H1 (cell line): ENCODE data around the gene TCF19. TPM values are rescaled to one million over a fixed set of nuclear protein-coding genes. Genes with fewer than 3 reads are reported as not detected.
A peak's percentile ranks its signal among the peaks of the same experiment; 100 is the strongest.

Experiments used
- CTCF ChIA-PET: fragments of 300-600 bp; sonication (Branson Sonifier 250); formaldehyde crosslinking; loops from one replicate; lab custom pipeline; 2021; ENCODE audit not compliant: partially characterized antibody; lab: Charles Lee
- POLR2A ChIA-PET: fragments of 300-600 bp; sonication (Branson Sonifier 250); formaldehyde crosslinking; loops from one replicate; lab custom pipeline; 2021; ENCODE audit warnings: inconsistent platforms; ENCODE audit not compliant: partially characterized antibody; lab: Charles Lee
- DNase-seq, 2 experiments: peaks; one replicate each; pipeline versions ENCODE4 v3.0.0 to v3.0.0-alpha.2; 2010 to 2022; ENCODE audit warnings: low spot score in 2 of 2, low read depth in 1 of 2, mixed read lengths in 1 of 2
- FAIRE-seq: peaks from 2 replicates; lab custom pipeline; 2011; peaks lifted over from hg19 to GRCh38; lab: Jason Lieb, UNC
- H2AFZ ChIP-seq: 2 replicates; pipeline ENCODE4 v1.8.1; 2012; ENCODE audit warnings: low read length, inconsistent platforms
- H2AK5ac ChIP-seq: 2 replicates; pipeline ENCODE4 v1.6.1; 2013; ENCODE audit warnings: low read depth, low read length
- H2BK120ac ChIP-seq: replicated peaks from 2 replicates; pipeline ENCODE3; 2013; ENCODE audit warnings: low read depth, low read length, inconsistent platforms
- H2BK12ac ChIP-seq: 2 replicates; pipeline ENCODE4 v1.6.1; 2013; ENCODE audit warnings: low read depth, low read length
- H2BK15ac ChIP-seq: 2 replicates; pipeline ENCODE4 v1.6.1; 2013; ENCODE audit warnings: low read length
- H2BK20ac ChIP-seq: 2 replicates; pipeline ENCODE4 v1.6.1; 2013; ENCODE audit warnings: low read length
- H2BK5ac ChIP-seq: 2 replicates; pipeline ENCODE4 v1.6.1; 2013; ENCODE audit warnings: low read depth, low read length
- H3K14ac ChIP-seq: 2 replicates; pipeline ENCODE4 v1.6.1; 2013; ENCODE audit warnings: inconsistent platforms; ENCODE audit not compliant: insufficient read length
- H3K18ac ChIP-seq: 2 replicates; pipeline ENCODE4 v1.6.1; 2013; ENCODE audit warnings: low read length; ENCODE audit errors: extremely low read depth
- H3K23ac ChIP-seq: 2 replicates; pipeline ENCODE4 v1.6.1; 2013; ENCODE audit warnings: inconsistent platforms; ENCODE audit not compliant: insufficient read length
- H3K23me2 ChIP-seq: 2 replicates; pipeline ENCODE4 v1.6.1; 2013; ENCODE audit warnings: low read depth, low read length
- H3K27ac ChIP-seq: 2 replicates; pipeline ENCODE4 v1.6.1; 2011; ENCODE audit warnings: low read depth, low read length, inconsistent platforms
- H3K27me3 ChIP-seq, 4 experiments: replicated peaks in 1 of 4; 1 replicate in 1 of 4; 2 replicates in 3 of 4; pipeline versions ENCODE4 v1.6.1 to v1.8.1; 2011 to 2013; ENCODE audit warnings: low read length in 3 of 4, mild to moderate bottlenecking in 3 of 4, inconsistent platforms in 2 of 4, mixed read lengths in 2 of 4, moderate library complexity in 1 of 4; ENCODE audit not compliant: control insufficient read depth in 3 of 4, insufficient read depth in 3 of 4; ENCODE audit errors: extremely low read depth in 1 of 4
- H3K36me3 ChIP-seq, 4 experiments: 2 replicates each; pipeline versions ENCODE4 v1.6.1 to v1.8.1; 2011 to 2013; ENCODE audit warnings: mild to moderate bottlenecking in 4 of 4, low read length in 3 of 4, moderate library complexity in 2 of 4, control low read depth in 1 of 4, inconsistent platforms in 1 of 4; ENCODE audit not compliant: insufficient read depth in 4 of 4, control insufficient read depth in 2 of 4
- H3K4ac ChIP-seq: replicated peaks from 2 replicates; pipeline ENCODE3; 2013; ENCODE audit warnings: low read length, low read depth, mixed read lengths, inconsistent platforms; ENCODE audit not compliant: insufficient read length
- H3K4me1 ChIP-seq, 4 experiments: replicated peaks in 1 of 4; 1 replicate in 1 of 4; 2 replicates in 3 of 4; pipeline versions ENCODE4 v1.6.1 to v1.8.1; 2011 to 2013; ENCODE audit warnings: low read length in 3 of 4, inconsistent platforms in 2 of 4, mixed read lengths in 1 of 4; ENCODE audit not compliant: insufficient read depth in 4 of 4, control insufficient read depth in 3 of 4
- H3K4me2 ChIP-seq, 2 experiments: 2 replicates each; pipeline versions ENCODE4 v1.6.1 to v1.8.1; 2011 to 2013; ENCODE audit warnings: low read depth in 2 of 2, low read length in 2 of 2, control low read depth in 1 of 2, inconsistent platforms in 1 of 2, mild to moderate bottlenecking in 1 of 2; ENCODE audit not compliant: insufficient read depth in 1 of 2
- H3K4me3 ChIP-seq, 4 experiments: fragments of 200-600, 300-600 bp in 1 of 4; sonication (generic), shearing (Covaris generic), sonication (Bioruptor Twin) in 1 of 4; 2 replicates each; pipeline versions ENCODE4 v1.5.1 to v1.8.1; 2011 to 2016; ENCODE audit warnings: low read length in 4 of 4, low read depth in 3 of 4, control low read depth in 2 of 4, inconsistent platforms in 2 of 4, mild to moderate bottlenecking in 2 of 4, mixed read lengths in 1 of 4, moderate library complexity in 1 of 4; ENCODE audit not compliant: insufficient read depth in 2 of 4; ENCODE audit errors: extremely low read depth in 1 of 4
- H3K56ac ChIP-seq: replicated peaks from 2 replicates; pipeline ENCODE3; 2013; ENCODE audit warnings: low read depth, mild to moderate bottlenecking, mixed read lengths, low read length, inconsistent platforms; ENCODE audit not compliant: insufficient read length
- H3K79me1 ChIP-seq: 2 replicates; pipeline ENCODE4 v1.6.1; 2013; ENCODE audit warnings: low read depth, low read length, control low read depth
- H3K79me2 ChIP-seq, 2 experiments: 2 replicates each; pipeline versions ENCODE4 v1.6.1 to v1.8.1; 2012 to 2013; ENCODE audit warnings: low read length in 2 of 2, mild to moderate bottlenecking in 2 of 2, inconsistent platforms in 1 of 2; ENCODE audit not compliant: insufficient read depth in 2 of 2, control insufficient read depth in 1 of 2
- H3K9ac ChIP-seq, 4 experiments: replicated peaks in 1 of 4; 1 replicate in 1 of 4; 2 replicates in 3 of 4; pipeline versions ENCODE4 v1.6.1 to v1.8.1; 2011 to 2013; ENCODE audit warnings: low read depth in 3 of 4, low read length in 3 of 4, control low read depth in 2 of 4, mild to moderate bottlenecking in 2 of 4, moderate library complexity in 2 of 4, inconsistent platforms in 1 of 4; ENCODE audit errors: extremely low read depth in 1 of 4
- H3K9me3 ChIP-seq, 2 experiments: 2 replicates each; pipeline versions ENCODE4 v1.6.1 to v1.8.1; 2012 to 2013; ENCODE audit warnings: mild to moderate bottlenecking in 2 of 2, moderate library complexity in 2 of 2, control low read depth in 1 of 2, inconsistent platforms in 1 of 2, low read depth in 1 of 2, low read length in 1 of 2, mixed read lengths in 1 of 2; ENCODE audit not compliant: insufficient read depth in 2 of 2
- H4K20me1 ChIP-seq, 2 experiments: replicated peaks in 1 of 2; 2 replicates each; pipeline versions ENCODE3 to v1.8.1; 2011 to 2013; ENCODE audit warnings: inconsistent platforms in 2 of 2, low read length in 2 of 2, mild to moderate bottlenecking in 1 of 2; ENCODE audit not compliant: insufficient read depth in 2 of 2, control insufficient read depth in 1 of 2
- H4K5ac ChIP-seq: 2 replicates; pipeline ENCODE4 v1.6.1; 2013; ENCODE audit warnings: low read length, low read depth, mixed read lengths, inconsistent platforms; ENCODE audit not compliant: insufficient read length
- H4K8ac ChIP-seq: 2 replicates; pipeline ENCODE4 v1.8.0; 2013; ENCODE audit warnings: mild to moderate bottlenecking, moderate library complexity, low read length, inconsistent platforms; ENCODE audit not compliant: insufficient read depth; ENCODE audit errors: extremely low read depth
- H4K91ac ChIP-seq: replicated peaks from 2 replicates; pipeline ENCODE3; 2013; ENCODE audit warnings: low read length, mixed read lengths, inconsistent platforms; ENCODE audit not compliant: insufficient read length
- BRCA1 ChIP-seq: IDR thresholded peaks from 2 replicates; pipeline ENCODE4 v1.6.1; 2012; ENCODE audit warnings: low read depth, low read length, improper control_type of control experiment
- CBX8 ChIP-seq: fragments of 300-800, 300-1000 bp; sonication (generic); IDR thresholded peaks from 2 replicates; pipeline ENCODE4 v1.7.1; 2016; ENCODE audit warnings: low read depth, low read length, borderline replicate concordance
- CEBPB ChIP-seq: IDR thresholded peaks from 2 replicates; pipeline ENCODE4 v1.6.1; 2012; ENCODE audit warnings: low read depth, low read length
- HDAC2 ChIP-seq, 2 experiments: fragments of 300-600 bp in 1 of 2; sonication (generic) in 1 of 2; IDR thresholded peaks; 2 replicates each; pipeline ENCODE4 v1.6.1; 2011 to 2012; ENCODE audit warnings: low read depth in 2 of 2, low read length in 2 of 2, mild to moderate bottlenecking in 2 of 2, moderate library complexity in 2 of 2, borderline replicate concordance in 1 of 2, inconsistent platforms in 1 of 2
- JUND ChIP-seq: IDR thresholded peaks from 2 replicates; pipeline ENCODE4 v1.6.1; 2011; ENCODE audit warnings: mild to moderate bottlenecking, improper control_type of control experiment, low read length
- POLR2AphosphoS5 ChIP-seq: IDR thresholded peaks from 2 replicates; pipeline ENCODE4 v1.6.1; 2011; ENCODE audit warnings: low read depth, low read length
- RFX5 ChIP-seq: IDR thresholded peaks from 2 replicates; pipeline ENCODE4 v1.6.1; 2011; ENCODE audit warnings: low read depth, low read length, improper control_type of control experiment, borderline replicate concordance
- SIN3A ChIP-seq, 2 experiments: IDR thresholded peaks in 1 of 2; conservative IDR thresholded peaks in 1 of 2; 2 replicates each; pipeline ENCODE4 v1.6.1; 2011 to 2012; ENCODE audit warnings: low read length in 2 of 2, improper control_type of control experiment in 1 of 2, low read depth in 1 of 2, mild to moderate bottlenecking in 1 of 2
- SRF ChIP-seq: IDR thresholded peaks from 2 replicates; pipeline ENCODE4 v1.6.1; 2011; ENCODE audit warnings: mild to moderate bottlenecking, low read depth, low read length, moderate library complexity
- TAF1 ChIP-seq: IDR thresholded peaks from 2 replicates; pipeline ENCODE4 v1.6.1; 2011; ENCODE audit warnings: mild to moderate bottlenecking, low read depth, low read length
- TBP ChIP-seq: IDR thresholded peaks from 2 replicates; pipeline ENCODE4 v1.6.1; 2011; ENCODE audit warnings: low read depth, low read length, improper control_type of control experiment
- YY1 ChIP-seq: IDR thresholded peaks from 2 replicates; pipeline ENCODE4 v1.6.1; 2011; ENCODE audit warnings: low read depth, mild to moderate bottlenecking, low read length
- WGBS, 2 experiments: shearing (Covaris generic) in 1 of 2; methylation state at CpG; one replicate each; pipeline versions ENCODE4 v1.1.6 to v1.1.7; 2013 to 2015; ENCODE audit warnings: low lambda C conversion rate in 2 of 2, mixed read lengths in 2 of 2, inconsistent platforms in 1 of 2, low coverage in 1 of 2, missing lambda C conversion rate in 1 of 2; ENCODE audit not compliant: insufficient replicate concordance in 2 of 2, insufficient coverage in 1 of 2, insufficient read length in 1 of 2; ENCODE audit errors: extremely low coverage in 1 of 2, missing lambda C conversion rate in 1 of 2; 5-methylcytosine and 5-hydroxymethylcytosine counted together
- polyA plus RNA-seq, 7 experiments: library from polyadenylated mRNA; depleted of rRNA in 3 of 7; stranded (reverse) in 5 of 7; unstranded in 2 of 7; fragments of >200 nt in 5 of 7; fragments of 200-250 nt in 2 of 7; gene quantifications; 1 replicate in 5 of 7; 2 replicates in 1 of 7; 4 replicates in 1 of 7; pipeline versions ENCODE4 v1.2.1 to v1.2.3, GENCODE V29; 2011 to 2013; ENCODE audit warnings: missing spikeins in 2 of 7, mixed read lengths in 2 of 7
- total RNA-seq: library from RNA; stranded (reverse); fragmentation: NEBNext Ultra II Directional; extraction: Animal tissue kit (Norgen Biotek cat#: 25700); gene quantifications from 2 replicates; pipeline ENCODE4 v1.2.1, GENCODE V29; 2021

The TCF19 gene
- total and polyA plus RNA-seq, 2 of the 8 experiments (the other 6 are each of a cell fraction or from before 2014, with no cell fraction given) = 7.2 to 11.0 TPM

DNA sequence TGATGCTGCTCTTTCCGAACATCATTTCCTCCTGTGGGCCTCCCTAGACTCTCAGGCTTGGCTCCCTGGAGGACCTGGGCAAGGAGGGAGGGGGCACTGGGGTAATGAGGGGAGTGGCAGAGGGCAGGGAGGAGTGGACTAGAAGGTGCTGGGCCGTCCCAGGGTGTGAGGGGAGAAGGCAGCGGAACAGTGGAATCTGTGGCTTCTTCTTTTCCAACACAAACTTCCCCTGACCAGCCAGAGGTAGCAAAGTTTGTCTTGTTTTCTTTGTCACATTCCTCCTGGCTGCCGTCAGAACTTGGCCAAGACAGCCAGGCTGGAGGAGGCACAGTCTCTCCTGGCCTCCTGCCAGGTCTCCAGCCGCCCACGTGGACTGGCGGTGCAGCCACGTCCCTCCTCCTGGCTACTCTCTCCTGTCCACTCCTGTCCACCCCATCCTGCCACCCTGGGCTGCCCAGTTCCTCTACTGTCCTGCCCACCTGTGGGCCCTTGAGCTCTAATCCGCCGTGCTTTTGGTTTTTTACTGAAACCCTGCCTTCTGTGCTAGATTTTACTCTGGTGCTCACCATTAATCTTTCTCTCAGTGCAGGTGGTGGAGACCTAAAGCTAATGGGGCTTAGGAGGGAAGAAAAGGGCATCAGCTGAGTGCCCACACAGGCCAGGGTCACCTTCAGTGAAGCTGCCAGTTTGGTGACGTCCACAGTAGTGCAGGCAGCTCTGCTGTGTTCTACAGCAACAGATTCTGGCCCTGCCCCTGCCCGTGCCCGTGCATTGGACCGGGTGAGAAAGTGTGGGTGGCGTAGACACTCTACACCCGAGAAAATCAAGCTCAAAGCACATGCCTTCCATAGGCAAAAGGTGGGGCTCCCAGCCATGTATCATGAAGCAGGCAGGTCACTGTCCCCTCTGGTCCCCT is 35.3 kb upstream of the TCF19 start:
- CTCF ChIA-PET = interaction anchor here (1.1 to 13.5 kb wide), 6 partner anchors 8 to 72 kb away, joined by 4 to 187 read pairs (median 24); partner anchors contain the start of genes C6orf15, PSORS1C1 and PSORS1C2
- FAIRE-seq = no peak
- TF ChIP-seq CBX8 = no peak
- no peak for TF ChIP-seq RFX5
- no peak for TF ChIP-seq POLR2AphosphoS5
- no peak for TF ChIP-seq BRCA1
- TF ChIP-seq TAF1 = no peak
- no peak for TF ChIP-seq SIN3A (conservative IDR thresholded peaks at IDR 0.05 in 1 of 2, IDR thresholded peaks at IDR 0.05 in 1 of 2; ENCODE audit: low read depth in 1 of 2, low read length in 2 of 2)
- no peak for TF ChIP-seq TBP
- no peak for TF ChIP-seq SRF
- no peak for TF ChIP-seq HDAC2 (IDR thresholded peaks at IDR 0.05; ENCODE audit: borderline replicate concordance in 1 of 2, low read depth in 2 of 2, low read length in 2 of 2)
- TF ChIP-seq YY1 = no peak
- no peak for TF ChIP-seq CEBPB
- no peak for TF ChIP-seq JUND

More for the DNA sequence above, 35.3 kb upstream of the TCF19 start:
- no peak for DNase-seq
- no peak overlapping the region for H3K56ac ChIP-seq
- H4K20me1 ChIP-seq = no peaks in the 10 kb centered on the region
- no peaks in the 10 kb centered on the region for H3K9me3 ChIP-seq
- H3K27ac ChIP-seq = no peak overlapping the region
- 86% methylated on average over 14 of the region's 16 CpGs; no CpG with 5 or more reads in 1 of the 2 experiments for WGBS, 2 experiments
- no peak overlapping the region for H3K9ac ChIP-seq
- peak overlapping the region; percentile 71; the same call in 1 of the 2 replicates for H4K8ac ChIP-seq
- H2BK15ac ChIP-seq = no peak overlapping the region
- no peaks in the 10 kb centered on the region; a peak in 1 of 7 replicates for H3K27me3 ChIP-seq
- H2BK20ac ChIP-seq = no peak overlapping the region
- H2BK12ac ChIP-seq = 0 out of 2 replicates have a peak overlapping the region, but pooled peaks have one; percentile 17
- no peak overlapping the region for H3K4ac ChIP-seq
- no peak overlapping the region; the same call in 1 of the 2 replicates for H2AFZ ChIP-seq
- no peak overlapping the region for H3K14ac ChIP-seq
- H4K91ac ChIP-seq = peak overlapping the region; percentile 54
- no peak overlapping the region for H3K4me3 ChIP-seq
- no peak overlapping the region for H2AK5ac ChIP-seq
- H3K79me1 ChIP-seq = no peaks in the 10 kb centered on the region
- no peaks in the 10 kb centered on the region for H3K79me2 ChIP-seq
- H2BK5ac ChIP-seq = no peak overlapping the region
- H3K4me2 ChIP-seq = no peak overlapping the region
- H3K23ac ChIP-seq = no peak overlapping the region
- no peaks in the 10 kb centered on the region for H3K23me2 ChIP-seq
- POLR2A ChIA-PET = interaction anchor here (0.6 to 68.5 kb wide), 2 partner anchors 46 to 542 kb away, joined by 3 to 2251 read pairs; partner anchors contain the start of genes CCHCR1, GPANK1, POU5F1 and PSORS1C2
- no peak overlapping the region for H4K5ac ChIP-seq
- H3K18ac ChIP-seq = no peak overlapping the region
- peaks cover 0 to 3% (median 0%) of the 10 kb centered on the region in 4 experiments; a peak in 2 of 7 replicates for H3K4me1 ChIP-seq
- no peak overlapping the region for H2BK120ac ChIP-seq
- no peaks in the 10 kb centered on the region for H3K36me3 ChIP-seq
